Measurements from ENCODE around the gene FAM174B.

DNA sequence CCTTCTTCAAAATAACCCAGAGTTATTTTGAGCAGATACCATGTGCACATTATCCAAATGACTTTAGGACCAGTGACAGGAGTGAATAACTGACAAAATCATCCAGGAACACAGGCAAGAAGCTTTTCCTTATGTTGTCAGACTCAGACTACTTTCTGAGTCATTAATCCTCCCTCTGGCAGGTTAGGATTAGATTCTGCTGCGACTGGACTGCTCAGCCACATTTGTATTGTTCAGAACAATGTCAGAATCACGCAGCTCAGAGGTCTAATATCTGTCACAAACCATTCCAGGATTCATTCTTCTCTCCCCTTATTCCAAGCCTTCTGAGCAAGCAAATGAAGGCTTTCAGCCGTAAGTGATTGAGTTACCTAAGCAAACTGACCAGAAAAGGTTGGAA lies 34.8 kb upstream of the FAM174B start:
- TF ChIP-seq, protein P1, sequence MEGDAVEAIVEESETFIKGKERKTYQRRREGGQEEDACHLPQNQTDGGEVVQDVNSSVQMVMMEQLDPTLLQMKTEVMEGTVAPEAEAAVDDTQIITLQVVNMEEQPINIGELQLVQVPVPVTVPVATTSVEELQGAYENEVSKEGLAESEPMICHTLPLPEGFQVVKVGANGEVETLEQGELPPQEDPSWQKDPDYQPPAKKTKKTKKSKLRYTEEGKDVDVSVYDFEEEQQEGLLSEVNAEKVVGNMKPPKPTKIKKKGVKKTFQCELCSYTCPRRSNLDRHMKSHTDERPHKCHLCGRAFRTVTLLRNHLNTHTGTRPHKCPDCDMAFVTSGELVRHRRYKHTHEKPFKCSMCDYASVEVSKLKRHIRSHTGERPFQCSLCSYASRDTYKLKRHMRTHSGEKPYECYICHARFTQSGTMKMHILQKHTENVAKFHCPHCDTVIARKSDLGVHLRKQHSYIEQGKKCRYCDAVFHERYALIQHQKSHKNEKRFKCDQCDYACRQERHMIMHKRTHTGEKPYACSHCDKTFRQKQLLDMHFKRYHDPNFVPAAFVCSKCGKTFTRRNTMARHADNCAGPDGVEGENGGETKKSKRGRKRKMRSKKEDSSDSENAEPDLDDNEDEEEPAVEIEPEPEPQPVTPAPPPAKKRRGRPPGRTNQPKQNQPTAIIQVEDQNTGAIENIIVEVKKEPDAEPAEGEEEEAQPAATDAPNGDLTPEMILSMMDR (IDR thresholded peaks at IDR 0.05) = no peak
- no peak for TF ChIP-seq EZH2 (IDR thresholded peaks at IDR 0.05; ENCODE audit: borderline replicate concordance, insufficient read depth, low read depth, low read length, poor library complexity, severe bottlenecking)
